Measurements from ENCODE around the gene CCDC60.

Gene CCDC60

GRCh38 chr12:119544765-119545625 lies 210.5 kb downstream of the CCDC60 start:
- peak; percentile 50 for DNase-seq (ENCODE audit: low spot score)

GRCh38 chr12:119546340-119546739 lies 211.8 kb downstream of the CCDC60 start:
- DNase-seq (ENCODE audit: low spot score): no peak

GRCh38 chr12:119547001-119547400 lies 212.5 kb downstream of the CCDC60 start:
- DNase-seq (ENCODE audit: low spot score): no peak

- DNase-seq (ENCODE audit: low spot score): no peak
Measured at GRCh38 chr12:119556854-119557253, 222.3 kb downstream of the CCDC60 start.

GRCh38 chr12:119565404-119565803 lies 230.9 kb downstream of the CCDC60 start:
- no peak for DNase-seq (ENCODE audit: low spot score)

GRCh38 chr12:119570771-119571170 lies 236.2 kb downstream of the CCDC60 start:
- DNase-seq (ENCODE audit: low spot score): no peak

- no peak for DNase-seq (ENCODE audit: low spot score)
Measured at GRCh38 chr12:119573086-119573485, 238.6 kb downstream of the CCDC60 start.

- DNase-seq (ENCODE audit: low spot score): no peak
Measured at GRCh38 chr12:119574255-119574654, 239.7 kb downstream of the CCDC60 start.

- no peak for DNase-seq (ENCODE audit: low spot score)
Measured at GRCh38 chr12:119576118-119576810, 241.7 kb downstream of the CCDC60 start.

- no peak for DNase-seq (ENCODE audit: low spot score)
Measured at GRCh38 chr12:119576915-119577314, 242.4 kb downstream of the CCDC60 start.

GRCh38 chr12:119578112-119578511 lies 243.6 kb downstream of the CCDC60 start:
- DNase-seq (ENCODE audit: low spot score): no peak

GRCh38 chr12:119589097-119589496 lies 254.6 kb downstream of the CCDC60 start:
- no peak for DNase-seq (ENCODE audit: low spot score)

- no peak for DNase-seq (ENCODE audit: low spot score)
Measured at GRCh38 chr12:119589634-119590033, 255.1 kb downstream of the CCDC60 start.

Data from CD4-positive, alpha-beta T cell treated with Interleukin-15 for 4 hours (primary cell).